ENCODE results near the gene CEL. TPM values are rescaled to one million over a fixed set of nuclear protein-coding genes. Genes with fewer than 3 reads are reported as not detected.
"Not testable (repeated sequence)": the region's sequence is repeated elsewhere in the genome, so short reads cannot be mapped to it uniquely, and the experiment has no call there.

CEL gene
- total RNA-seq, 6 experiments from 2014 or later, result 0.19 to 0.35 (median 0.26) TPM; not detected in 2

DNA sequence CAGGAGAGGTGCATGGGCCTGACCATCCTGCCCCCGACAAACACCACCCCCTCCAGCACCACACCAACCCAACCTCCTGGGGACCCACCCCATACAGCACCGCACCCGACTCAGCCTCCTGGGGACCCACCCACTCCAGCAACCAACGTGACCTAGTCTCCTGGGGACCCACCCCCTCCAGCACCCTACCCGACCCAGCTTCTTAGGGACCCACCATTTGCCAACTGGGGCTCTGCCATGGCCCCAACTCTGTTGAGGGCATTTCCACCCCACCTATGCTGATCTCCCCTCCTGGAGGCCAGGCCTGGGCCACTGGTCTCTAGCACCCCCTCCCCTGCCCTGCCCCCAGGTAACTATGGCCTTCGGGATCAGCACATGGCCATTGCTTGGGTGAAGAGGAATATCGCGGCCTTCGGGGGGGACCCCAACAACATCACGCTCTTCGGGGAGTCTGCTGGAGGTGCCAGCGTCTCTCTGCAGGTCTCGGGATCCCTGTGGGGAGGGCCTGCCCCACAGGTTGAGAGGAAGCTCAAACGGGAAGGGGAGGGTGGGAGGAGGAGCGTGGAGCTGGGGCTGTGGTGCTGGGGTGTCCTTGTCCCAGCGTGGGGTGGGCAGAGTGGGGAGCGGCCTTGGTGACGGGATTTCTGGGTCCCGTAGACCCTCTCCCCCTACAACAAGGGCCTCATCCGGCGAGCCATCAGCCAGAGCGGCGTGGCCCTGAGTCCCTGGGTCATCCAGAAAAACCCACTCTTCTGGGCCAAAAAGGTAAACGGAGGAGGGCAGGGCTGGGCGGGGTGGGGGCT, 4.6 kb downstream of the CEL start:
- DNase-seq (no peak), ATAC-seq (no peak)
- Histone ChIP-seq H3K9me3 (no peaks in the 10 kb centered on the region), H3K4me1 (no peaks in the 10 kb centered on the region), H3K27ac (no peak overlapping the region), H3K4me3 (no peak overlapping the region), H3K27me3 (no peaks in the 10 kb centered on the region), H3K36me3 (no peaks in the 10 kb centered on the region)
- TF ChIP-seq POLR2A (IDR thresholded peaks at IDR 0.05), result no peak
- TF ChIP-seq, protein P1, sequence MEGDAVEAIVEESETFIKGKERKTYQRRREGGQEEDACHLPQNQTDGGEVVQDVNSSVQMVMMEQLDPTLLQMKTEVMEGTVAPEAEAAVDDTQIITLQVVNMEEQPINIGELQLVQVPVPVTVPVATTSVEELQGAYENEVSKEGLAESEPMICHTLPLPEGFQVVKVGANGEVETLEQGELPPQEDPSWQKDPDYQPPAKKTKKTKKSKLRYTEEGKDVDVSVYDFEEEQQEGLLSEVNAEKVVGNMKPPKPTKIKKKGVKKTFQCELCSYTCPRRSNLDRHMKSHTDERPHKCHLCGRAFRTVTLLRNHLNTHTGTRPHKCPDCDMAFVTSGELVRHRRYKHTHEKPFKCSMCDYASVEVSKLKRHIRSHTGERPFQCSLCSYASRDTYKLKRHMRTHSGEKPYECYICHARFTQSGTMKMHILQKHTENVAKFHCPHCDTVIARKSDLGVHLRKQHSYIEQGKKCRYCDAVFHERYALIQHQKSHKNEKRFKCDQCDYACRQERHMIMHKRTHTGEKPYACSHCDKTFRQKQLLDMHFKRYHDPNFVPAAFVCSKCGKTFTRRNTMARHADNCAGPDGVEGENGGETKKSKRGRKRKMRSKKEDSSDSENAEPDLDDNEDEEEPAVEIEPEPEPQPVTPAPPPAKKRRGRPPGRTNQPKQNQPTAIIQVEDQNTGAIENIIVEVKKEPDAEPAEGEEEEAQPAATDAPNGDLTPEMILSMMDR (IDR thresholded peaks at IDR 0.05), result no peak
- WGBS (ENCODE audit: insufficient coverage, low coverage, low lambda C conversion rate, missing lambda C conversion rate), result 72% methylated on average over 2 of the region's 25 CpGs
- intact Hi-C loops (cut with DNase I), result no loop called here

DNA sequence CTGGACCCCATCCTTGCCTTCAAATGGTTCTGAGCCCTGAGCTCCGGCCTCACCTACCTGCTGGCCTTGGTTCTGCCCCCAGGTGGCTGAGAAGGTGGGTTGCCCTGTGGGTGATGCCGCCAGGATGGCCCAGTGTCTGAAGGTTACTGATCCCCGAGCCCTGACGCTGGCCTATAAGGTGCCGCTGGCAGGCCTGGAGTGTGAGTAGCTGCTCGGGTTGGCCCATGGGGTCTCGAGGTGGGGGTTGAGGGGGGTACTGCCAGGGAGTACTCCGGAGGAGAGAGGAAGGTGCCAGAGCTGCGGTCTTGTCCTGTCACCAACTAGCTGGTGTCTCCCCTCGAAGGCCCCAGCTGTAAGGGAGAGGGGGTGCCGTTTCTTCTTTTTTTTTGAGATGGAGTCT, 5.2 kb downstream of the CEL start:
- Histone ChIP-seq H3K4me1 (no peaks in the 10 kb centered on the region), H3K9me3 (no peaks in the 10 kb centered on the region), H3K27me3 (no peaks in the 10 kb centered on the region), H3K36me3 (no peaks in the 10 kb centered on the region), H3K4me3 (no peak overlapping the region), H3K27ac (no peak overlapping the region)
- intact Hi-C loops (cut with DNase I), result no loop called here
- 60% methylated on average over 1 of the region's 11 CpGs for WGBS (ENCODE audit: insufficient coverage, low coverage, low lambda C conversion rate, missing lambda C conversion rate)
- TF ChIP-seq, protein P1 (IDR thresholded peaks at IDR 0.05), result no peak
- TF ChIP-seq POLR2A (IDR thresholded peaks at IDR 0.05), result no peak
- no peak for ATAC-seq
- DNase-seq, result peak in 1 of 3 donors; percentile 37

DNA sequence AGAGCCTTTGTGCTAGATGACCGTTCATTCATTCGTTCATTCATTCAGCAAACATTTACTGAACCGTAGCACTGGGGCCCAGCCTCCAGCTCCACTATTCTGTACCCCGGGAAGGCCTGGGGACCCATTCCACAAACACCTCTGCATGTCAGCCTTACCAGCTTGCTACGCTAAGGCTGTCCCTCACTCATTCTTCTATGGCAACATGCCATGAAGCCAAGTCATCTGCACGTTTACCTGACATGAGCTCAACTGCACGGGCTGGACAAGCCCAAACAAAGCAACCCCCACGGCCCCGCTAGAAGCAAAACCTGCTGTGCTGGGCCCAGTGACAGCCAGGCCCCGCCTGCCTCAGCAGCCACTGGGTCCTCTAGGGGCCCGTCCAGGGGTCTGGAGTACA, 6.0 kb downstream of the CEL start:
- Histone ChIP-seq H3K9me3 (no peaks in the 10 kb centered on the region), H3K27ac (no peak overlapping the region), H3K27me3 (no peaks in the 10 kb centered on the region), H3K4me1 (no peaks in the 10 kb centered on the region), H3K36me3 (no peaks in the 10 kb centered on the region), H3K4me3 (no peak overlapping the region)
- TF ChIP-seq POLR2A (IDR thresholded peaks at IDR 0.05), result no peak
- TF ChIP-seq, protein P1 (IDR thresholded peaks at IDR 0.05), result no peak
- DNase-seq (peak in 1 of 3 donors; percentile 15), ATAC-seq (no peak)
- WGBS (ENCODE audit: insufficient coverage, low coverage, low lambda C conversion rate, missing lambda C conversion rate), result 88% methylated on average over 6 of the region's 11 CpGs
- intact Hi-C loops (cut with DNase I), result no loop called here

DNA sequence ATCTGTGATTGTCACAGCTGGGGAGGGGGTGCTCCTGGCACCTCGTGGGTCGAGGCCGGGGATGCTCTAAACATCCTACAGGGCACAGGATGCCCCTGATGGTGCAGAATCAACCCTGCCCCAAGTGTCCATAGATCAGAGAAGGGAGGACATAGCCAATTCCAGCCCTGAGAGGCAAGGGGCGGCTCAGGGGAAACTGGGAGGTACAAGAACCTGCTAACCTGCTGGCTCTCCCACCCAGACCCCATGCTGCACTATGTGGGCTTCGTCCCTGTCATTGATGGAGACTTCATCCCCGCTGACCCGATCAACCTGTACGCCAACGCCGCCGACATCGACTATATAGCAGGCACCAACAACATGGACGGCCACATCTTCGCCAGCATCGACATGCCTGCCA, 6.7 kb downstream of the CEL start:
- H3K4me1 ChIP-seq; H3K36me3 ChIP-seq; intact Hi-C loops (cut with DNase I); H3K9me3 ChIP-seq; ATAC-seq; H3K27me3 ChIP-seq; H3K4me3 ChIP-seq; H3K27ac ChIP-seq: not testable (repeated sequence)
- peak in 1 of 3 donors; percentile 7 for DNase-seq
- no CpG with 5 or more reads among the region's 15 CpGs for WGBS (ENCODE audit: insufficient coverage, low coverage, low lambda C conversion rate, missing lambda C conversion rate)

DNA sequence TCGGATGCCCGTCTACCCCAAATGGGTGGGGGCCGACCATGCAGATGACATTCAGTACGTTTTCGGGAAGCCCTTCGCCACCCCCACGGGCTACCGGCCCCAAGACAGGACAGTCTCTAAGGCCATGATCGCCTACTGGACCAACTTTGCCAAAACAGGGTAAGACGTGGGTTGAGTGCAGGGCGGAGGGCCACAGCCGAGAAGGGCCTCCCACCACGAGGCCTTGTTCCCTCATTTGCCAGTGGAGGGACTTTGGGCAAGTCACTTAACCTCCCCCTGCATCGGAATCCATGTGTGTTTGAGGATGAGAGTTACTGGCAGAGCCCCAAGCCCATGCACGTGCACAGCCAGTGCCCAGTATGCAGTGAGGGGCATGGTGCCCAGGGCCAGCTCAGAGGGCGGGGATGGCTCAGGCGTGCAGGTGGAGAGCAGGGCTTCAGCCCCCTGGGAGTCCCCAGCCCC, 8.8 kb downstream of the CEL start:
- H3K36me3 ChIP-seq; H3K4me1 ChIP-seq; H3K4me3 ChIP-seq; H3K27ac ChIP-seq; H3K9me3 ChIP-seq; intact Hi-C loops (cut with DNase I); H3K27me3 ChIP-seq: not testable (repeated sequence)
- no CpG with 5 or more reads among the region's 17 CpGs for WGBS (ENCODE audit: insufficient coverage, low coverage, low lambda C conversion rate, missing lambda C conversion rate)
- ATAC-seq (peak in 2 of 4 donors; percentile 9 to 44), DNase-seq (peak in 1 of 3 donors; percentile 44)

DNA sequence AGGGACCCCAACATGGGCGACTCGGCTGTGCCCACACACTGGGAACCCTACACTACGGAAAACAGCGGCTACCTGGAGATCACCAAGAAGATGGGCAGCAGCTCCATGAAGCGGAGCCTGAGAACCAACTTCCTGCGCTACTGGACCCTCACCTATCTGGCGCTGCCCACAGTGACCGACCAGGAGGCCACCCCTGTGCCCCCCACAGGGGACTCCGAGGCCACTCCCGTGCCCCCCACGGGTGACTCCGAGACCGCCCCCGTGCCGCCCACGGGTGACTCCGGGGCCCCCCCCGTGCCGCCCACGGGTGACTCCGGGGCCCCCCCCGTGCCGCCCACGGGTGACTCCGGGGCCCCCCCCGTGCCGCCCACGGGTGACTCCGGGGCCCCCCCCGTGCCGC, 9.2 kb downstream of the CEL start:
- no CpG with 5 or more reads among the region's 31 CpGs for WGBS (ENCODE audit: insufficient coverage, low coverage, low lambda C conversion rate, missing lambda C conversion rate)
- H3K27me3 ChIP-seq; H3K9me3 ChIP-seq; intact Hi-C loops (cut with DNase I); H3K36me3 ChIP-seq; H3K4me3 ChIP-seq; H3K27ac ChIP-seq; H3K4me1 ChIP-seq; ATAC-seq: not testable (repeated sequence)
- DNase-seq, result peak in 1 of 3 donors; percentile 35
